GM12891 (cell line): Measurements from ENCODE around the gene CMIP.

ENCODE experiments used
- PAX5 ChIP-seq: IDR thresholded peaks from 2 replicates; pipeline ENCODE4 v1.6.1; 2011; ENCODE audit warnings: low read length, moderate library complexity, mild to moderate bottlenecking; ENCODE audit not compliant: insufficient read depth, severe bottlenecking
- POLR2A ChIP-seq: IDR thresholded peaks from 2 replicates; pipeline ENCODE4 v1.6.1; 2011; ENCODE audit warnings: low read depth, low read length, control low read depth
- POLR2AphosphoS5 ChIP-seq: IDR thresholded peaks from 2 replicates; pipeline ENCODE4 v1.6.1; 2011; ENCODE audit warnings: low read depth, low read length, control low read depth
- POU2F2 ChIP-seq: IDR thresholded peaks from 2 replicates; pipeline ENCODE4 v1.6.1; 2011; ENCODE audit warnings: low read depth, mild to moderate bottlenecking, control low read depth, low read length, moderate library complexity
- TAF1 ChIP-seq: IDR thresholded peaks from 2 replicates; pipeline ENCODE4 v1.6.1; 2011; ENCODE audit warnings: low read depth, low read length, control low read depth

DNA sequence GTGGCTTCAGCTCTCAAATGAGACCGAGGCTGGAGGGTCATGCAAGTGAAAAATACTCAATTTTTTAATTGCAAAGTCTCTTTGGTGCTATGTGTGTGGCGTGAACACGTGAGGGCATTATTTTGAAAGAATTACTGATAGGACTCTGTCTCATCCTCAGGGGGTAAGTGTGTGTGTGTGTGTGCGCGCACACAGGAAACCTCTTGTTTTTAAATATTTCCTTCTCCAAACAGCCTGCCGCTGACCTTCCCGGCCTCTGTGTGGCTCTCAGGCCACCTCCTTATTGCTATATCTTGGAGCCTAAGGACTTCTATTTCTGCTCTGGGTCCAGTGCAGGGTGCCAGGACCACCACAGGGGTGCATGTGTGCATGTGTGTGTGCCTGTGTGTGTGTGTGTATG lies 99.7 kb downstream of the CMIP start:
- no peak for TF ChIP-seq TAF1
- TF ChIP-seq POLR2AphosphoS5, result no peak
- TF ChIP-seq POLR2A, result no peak
- no peak for TF ChIP-seq PAX5
- no peak for TF ChIP-seq POU2F2
